GM12801 (cell line): ENCODE data around the gene PAPLN.

Experiments
- TF ChIP-seq, protein P1 (sequence below): IDR thresholded peaks from one replicate; pipeline ENCODE4 v1.5.1; 2011; ENCODE audit warnings: control low read depth; ENCODE audit not compliant: insufficient read length; ENCODE audit errors: extremely low read depth

PAPLN gene

GRCh38 chr14:73232984-73233383 lies 4.3 kb upstream of the PAPLN start:
- TF ChIP-seq, protein P1, sequence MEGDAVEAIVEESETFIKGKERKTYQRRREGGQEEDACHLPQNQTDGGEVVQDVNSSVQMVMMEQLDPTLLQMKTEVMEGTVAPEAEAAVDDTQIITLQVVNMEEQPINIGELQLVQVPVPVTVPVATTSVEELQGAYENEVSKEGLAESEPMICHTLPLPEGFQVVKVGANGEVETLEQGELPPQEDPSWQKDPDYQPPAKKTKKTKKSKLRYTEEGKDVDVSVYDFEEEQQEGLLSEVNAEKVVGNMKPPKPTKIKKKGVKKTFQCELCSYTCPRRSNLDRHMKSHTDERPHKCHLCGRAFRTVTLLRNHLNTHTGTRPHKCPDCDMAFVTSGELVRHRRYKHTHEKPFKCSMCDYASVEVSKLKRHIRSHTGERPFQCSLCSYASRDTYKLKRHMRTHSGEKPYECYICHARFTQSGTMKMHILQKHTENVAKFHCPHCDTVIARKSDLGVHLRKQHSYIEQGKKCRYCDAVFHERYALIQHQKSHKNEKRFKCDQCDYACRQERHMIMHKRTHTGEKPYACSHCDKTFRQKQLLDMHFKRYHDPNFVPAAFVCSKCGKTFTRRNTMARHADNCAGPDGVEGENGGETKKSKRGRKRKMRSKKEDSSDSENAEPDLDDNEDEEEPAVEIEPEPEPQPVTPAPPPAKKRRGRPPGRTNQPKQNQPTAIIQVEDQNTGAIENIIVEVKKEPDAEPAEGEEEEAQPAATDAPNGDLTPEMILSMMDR: no peak

DNA sequence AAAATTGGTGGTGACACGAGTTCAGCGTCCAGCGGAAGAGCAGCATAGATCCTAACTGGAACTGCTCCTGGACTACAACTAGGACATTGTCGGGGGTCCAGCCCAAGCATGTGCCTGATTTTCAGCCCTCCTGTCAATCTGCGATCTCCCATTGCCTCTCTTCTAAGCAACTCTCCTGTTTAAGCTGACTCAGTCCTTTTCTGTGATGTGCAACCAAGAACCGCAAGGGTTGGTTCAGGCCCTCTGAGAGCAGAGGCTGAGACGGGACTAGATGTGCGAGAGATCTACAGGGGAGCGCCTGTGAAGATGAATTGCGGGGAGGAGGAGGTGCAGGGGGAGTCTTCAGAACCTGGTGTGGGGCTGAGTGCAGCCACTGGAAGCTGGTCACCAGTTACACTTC lies 3.7 kb upstream of the PAPLN start:
- TF ChIP-seq, protein P1: no peak

DNA sequence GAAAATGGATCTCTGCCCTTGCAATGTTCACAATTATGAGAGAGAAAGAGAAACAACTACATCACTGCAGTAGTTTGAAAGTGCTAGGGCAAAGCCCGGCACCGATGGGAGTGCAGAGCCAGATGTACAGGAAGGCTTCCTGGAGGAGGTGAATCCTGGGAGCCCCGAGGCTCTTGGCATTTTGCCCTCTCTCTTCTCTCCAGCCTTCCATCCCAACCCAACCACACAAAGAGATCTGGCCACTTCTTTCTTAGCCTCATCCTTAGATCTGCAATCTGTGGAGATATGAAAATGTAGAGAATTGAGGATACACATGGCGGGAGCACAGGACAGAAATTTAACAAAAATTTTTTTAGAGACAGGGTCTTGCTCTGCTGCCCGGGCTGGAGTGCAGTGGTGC lies 3.3 kb upstream of the PAPLN start:
- TF ChIP-seq, protein P1: no peak

- TF ChIP-seq, protein P1: no peak
Observed at GRCh38 chr14:73234586-73235394, 2.5 kb upstream of the PAPLN start.

- TF ChIP-seq, protein P1: no peak
Observed at GRCh38 chr14:73235531-73236155, 1.7 kb upstream of the PAPLN start.

DNA sequence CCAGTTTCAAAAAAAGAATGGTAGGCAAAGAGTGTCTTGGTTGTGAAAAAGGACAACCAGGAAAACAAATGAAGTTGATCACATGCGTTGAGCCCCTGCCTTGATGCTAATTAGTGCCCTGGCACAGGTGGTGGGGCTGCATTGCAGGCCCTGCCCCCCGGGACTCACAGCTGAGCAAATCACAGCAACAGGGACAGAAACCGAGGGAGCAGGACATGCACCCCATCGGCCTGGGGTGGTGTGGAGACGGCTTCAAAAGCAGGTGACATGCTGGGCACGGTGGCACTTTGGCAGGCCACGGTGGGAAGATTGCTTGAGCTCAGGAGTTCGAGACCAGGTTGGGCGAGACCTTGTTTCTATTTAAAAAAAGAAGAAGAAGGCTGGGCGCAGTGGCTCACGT lies 1.1 kb upstream of the PAPLN start:
- TF ChIP-seq, protein P1: no peak

GRCh38 chr14:73236752-73237218 lies 521 bp upstream of the PAPLN start:
- TF ChIP-seq, protein P1: no peak
